ENCODE measurements around the gene UBE2D3.
A peak's percentile ranks its signal among the peaks of the same experiment; 100 is the strongest.
"Not testable (repeated sequence)": the region's sequence is repeated elsewhere in the genome, so short reads cannot be mapped to it uniquely, and the experiment has no call there.

Gene UBE2D3

DNA sequence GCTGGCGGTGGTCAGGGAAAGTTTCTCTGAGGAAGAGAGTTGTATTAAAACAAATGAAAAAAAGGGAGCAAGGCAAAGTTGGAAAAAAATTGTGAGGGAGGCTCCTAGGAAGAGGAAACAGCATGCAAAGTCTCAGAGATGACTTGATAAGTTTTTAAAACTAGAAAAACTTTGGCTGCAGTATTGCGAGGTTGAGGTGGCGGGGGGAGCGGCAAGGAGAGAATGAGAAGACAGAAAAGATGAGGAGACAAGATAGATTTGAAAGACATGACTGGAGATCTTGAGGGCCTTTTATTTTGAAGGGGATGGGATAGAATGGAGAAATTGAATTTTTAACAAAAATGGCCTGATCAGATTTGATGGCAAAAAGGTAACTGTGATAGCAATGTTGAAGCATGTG, 4.8 kb upstream of the UBE2D3 start:
- no peak for DNase-seq

GRCh38 chr4:102829803-102830202, 2.5 kb upstream of the UBE2D3 start:
- no peak for DNase-seq

- no peak for DNase-seq
These were observed 1.1 kb upstream of the UBE2D3 start for GRCh38 chr4:102828497-102828808.

- peak; percentile 86 to 99 (median 96) for DNase-seq
These were observed 534 bp upstream of the UBE2D3 start for GRCh38 chr4:102827674-102828496.

DNA sequence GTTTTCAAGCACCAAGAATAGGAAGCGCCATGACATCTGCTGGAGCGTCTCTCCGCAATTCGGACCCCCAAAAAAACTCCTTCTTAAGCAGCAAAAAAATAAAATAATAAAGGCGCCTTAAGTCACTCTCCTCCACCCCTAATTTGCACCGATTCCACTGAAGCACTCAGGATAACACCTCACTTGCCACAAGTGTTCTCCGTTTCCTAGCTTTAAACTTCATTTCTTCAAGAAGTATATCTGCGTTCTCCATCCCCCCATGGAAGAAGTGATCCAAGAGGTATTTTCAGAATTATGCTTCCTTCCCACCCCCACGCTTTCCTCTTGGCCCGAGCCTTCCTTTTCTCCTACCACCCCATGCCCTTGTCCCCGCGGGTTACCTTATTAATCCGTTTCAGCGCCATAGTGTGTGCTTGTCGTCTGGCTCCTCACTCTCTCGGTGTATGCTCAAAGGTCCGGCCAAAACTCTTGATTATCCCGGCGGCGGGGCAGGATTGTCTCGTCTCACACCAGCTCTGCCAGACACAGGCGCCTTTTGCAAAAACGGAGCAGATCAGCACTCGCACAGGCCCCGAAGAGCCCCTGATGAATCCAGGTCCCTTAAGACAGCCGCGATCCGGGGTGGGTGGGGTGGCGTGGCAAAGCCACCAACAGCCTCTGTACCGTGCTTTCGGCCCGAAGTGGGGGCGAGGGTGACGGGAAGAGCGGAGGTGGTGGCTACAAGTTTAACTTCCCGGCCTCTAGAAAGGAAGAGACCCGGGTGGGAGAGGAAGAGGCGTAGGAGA, 1.1 kb downstream of the UBE2D3 start:
- no peak for DNase-seq

GRCh38 chr4:102825261-102826091, 1.9 kb downstream of the UBE2D3 start:
- peak in 31 of 51 donors; percentile 2 to 73 (median 24) for DNase-seq

DNA sequence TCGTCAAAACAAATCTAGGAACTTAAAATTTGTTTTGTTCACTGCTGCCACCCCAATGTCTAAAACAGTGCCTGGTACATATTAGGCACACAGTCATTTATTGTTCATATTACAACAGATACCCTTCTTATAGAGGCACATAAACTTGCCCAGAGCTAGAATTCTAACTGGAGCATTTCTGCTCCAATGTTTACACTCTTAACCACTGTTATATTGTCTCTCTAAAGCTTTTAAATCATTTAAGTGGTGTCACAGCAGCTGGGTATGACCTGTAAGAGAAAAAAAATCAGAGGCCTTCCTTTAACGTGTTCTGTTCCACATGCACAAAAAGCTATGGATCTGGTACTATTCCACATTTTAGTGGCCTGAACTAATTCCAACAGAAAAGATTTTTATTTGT, 3.0 kb downstream of the UBE2D3 start:
- peak in 1 of 51 donors; percentile 15 for DNase-seq

DNA sequence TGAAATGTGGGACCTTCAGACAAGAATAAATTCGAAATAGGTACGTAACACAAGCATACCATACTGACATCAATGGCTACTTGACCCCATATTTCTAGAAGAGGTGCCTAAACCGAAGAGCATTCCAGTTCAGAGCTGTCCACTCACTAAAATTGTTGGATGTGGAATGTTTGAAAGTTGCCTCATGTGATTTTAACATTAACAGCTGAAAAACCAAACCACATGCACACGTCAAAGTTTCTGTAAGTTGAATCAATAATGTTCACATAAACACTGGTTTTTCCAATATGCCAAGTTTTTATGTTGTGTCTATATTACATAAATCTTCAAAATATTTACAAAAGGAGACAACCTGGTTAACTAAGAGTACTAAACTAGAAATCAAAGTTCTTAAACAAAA, 3.5 kb downstream of the UBE2D3 start:
- no peak for DNase-seq

- no peak for DNase-seq
These were observed 3.9 kb downstream of the UBE2D3 start for GRCh38 chr4:102823464-102823863.

DNA sequence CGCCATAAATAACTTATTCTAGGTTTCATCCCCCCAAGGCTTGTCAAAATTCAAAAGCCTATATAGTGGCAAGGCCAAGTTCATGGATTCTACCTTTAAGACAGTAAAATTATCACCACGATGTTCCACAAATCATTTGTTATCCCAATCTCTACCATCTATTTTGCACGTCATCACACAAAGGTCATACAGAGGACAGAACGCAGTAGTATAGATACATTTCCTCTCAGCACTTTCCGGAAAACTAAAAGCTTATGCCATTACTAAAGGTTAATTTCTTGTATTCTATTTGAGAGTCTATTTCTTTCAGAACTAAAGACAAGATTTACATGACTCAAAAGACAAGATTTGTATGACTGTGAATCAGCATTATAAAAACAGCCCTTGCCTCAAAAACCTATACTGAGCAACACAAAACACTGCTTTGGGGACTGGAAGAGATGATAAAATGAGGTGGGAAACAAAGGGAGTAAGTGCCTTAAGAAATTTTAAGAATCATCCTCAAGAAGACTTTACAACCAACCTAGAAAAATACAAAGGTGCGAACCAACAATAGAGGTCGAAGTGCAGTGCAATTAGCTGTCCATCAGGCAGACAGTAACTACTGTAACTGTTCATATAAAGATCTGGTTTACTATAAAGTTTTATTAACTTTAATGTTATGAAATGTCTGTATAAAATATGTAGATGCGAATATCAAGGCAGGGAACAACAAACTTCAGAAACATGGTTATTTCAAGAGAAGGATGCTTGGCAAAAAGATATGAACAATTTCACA, 7.6 kb downstream of the UBE2D3 start:
- DNase-seq, result no peak

GRCh38 chr4:102819100-102819499, 8.3 kb downstream of the UBE2D3 start:
- not testable (repeated sequence) for DNase-seq

DNA sequence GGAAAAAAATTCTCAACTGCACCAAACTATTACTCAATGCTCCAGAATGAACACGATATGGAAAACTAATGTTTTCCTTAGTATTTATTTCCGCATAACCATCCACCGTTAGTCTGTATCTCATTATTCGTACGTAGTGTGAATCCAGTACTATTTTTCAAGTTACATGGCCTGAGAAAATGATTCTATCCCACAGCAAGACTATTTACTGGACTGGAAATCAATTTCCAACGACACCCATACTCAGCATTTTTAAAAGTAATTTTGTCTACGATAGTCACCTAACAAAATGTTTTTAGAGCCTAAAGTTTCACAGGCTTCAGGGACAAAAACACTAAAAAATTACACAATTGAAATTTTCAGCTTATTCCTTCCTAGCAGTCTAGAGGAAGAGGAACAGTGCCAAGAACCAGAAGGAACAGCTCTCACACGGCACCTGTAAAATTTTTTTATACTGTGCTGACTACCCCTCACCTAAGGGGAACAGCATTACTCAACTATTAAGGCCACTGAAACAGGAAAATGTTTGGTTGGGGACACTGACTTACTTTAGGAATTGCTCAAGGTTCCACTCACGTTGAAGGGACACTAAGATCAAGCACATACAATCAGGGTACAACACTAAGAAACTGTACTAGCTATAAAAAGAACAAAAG, 9.6 kb downstream of the UBE2D3 start:
- DNase-seq, result no peak

DNA sequence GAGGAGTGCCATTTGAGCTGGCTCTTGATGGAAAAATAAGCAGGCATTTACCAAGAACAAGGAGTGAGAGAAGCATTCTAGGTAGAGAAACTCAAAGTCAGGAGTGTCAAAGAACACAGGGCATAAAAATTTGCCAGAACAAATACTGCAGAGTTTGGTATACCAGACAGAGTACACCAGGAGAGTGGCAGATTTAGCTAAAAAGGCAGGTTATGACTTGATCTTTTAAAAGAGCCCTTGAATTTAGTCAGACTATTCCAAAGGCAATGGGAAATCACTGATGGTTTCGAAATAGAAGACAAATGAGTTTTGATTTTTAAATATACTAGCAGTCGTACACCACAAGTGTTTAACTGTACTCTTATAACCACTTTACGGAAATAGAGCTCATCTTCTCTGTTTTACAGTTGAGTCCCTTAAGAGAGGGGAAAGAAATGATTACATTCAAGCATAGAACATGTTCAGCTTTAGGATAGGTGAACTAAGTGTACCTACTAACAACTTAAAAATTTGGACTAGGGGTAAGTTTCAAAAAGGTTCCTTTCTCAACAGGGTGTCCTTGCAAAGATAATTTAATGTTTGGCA, 10.2 kb downstream of the UBE2D3 start:
- DNase-seq, result no peak

- DNase-seq, result no peak
These were observed 11.4 kb downstream of the UBE2D3 start for GRCh38 chr4:102815981-102816380.

DNA sequence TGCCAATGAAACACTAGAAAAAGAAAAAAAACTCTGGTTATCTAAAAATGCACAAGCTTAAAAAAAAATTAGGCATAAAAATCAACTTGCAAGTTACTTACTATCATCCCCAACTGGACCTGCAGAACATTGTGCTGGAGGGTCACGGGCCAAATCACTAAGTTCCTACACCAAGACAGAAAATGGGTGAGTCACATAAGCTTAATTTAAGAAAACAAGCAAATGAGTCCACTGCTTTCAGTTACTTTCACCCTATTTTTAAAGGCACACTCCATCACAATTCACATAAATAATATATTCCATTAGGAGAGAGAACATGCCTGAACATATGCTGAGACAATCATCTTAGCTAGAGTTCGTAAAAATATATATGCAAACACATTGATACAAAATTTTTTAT, 17.7 kb downstream of the UBE2D3 start:
- no peak for DNase-seq

DNA sequence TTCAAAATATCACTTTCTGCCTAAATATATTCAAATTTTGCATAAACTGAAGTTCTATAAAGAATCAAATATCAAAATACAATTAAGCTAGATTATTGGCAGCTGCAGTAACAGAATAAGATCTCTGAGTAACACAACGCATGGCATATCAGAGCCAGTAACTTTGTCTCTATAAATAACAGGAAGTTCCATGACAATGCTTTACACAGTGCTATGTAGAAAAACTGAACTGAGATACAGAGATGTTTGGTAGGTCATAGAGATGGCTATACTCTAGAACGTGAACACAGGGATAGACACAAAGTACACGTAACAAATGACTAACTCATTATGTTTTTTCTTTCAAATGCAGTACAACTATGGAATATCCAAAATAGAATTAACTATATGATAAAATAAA, 18.2 kb downstream of the UBE2D3 start:
- no peak for DNase-seq

DNA sequence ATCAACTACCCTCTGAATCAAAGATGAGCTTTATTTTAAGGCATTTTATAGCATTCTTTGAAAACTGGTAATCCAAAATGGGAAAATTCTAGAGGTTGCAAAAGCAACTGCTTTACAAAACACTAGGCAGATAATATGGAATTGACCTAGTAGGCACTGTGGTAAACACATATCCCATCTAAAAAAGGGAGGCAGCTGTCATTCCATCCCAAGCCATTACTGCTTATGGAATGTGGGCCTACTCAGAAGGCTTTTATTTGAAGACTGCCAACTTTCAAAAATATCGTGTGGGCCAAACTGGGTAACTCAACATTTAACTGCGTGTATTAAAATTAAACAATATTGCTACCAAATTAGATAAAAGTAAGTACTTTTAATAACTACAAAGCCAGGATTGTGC, 19.3 kb downstream of the UBE2D3 start:
- DNase-seq, result no peak

GRCh38 chr4:102807345-102807744, 20.0 kb downstream of the UBE2D3 start:
- DNase-seq, result no peak

DNA sequence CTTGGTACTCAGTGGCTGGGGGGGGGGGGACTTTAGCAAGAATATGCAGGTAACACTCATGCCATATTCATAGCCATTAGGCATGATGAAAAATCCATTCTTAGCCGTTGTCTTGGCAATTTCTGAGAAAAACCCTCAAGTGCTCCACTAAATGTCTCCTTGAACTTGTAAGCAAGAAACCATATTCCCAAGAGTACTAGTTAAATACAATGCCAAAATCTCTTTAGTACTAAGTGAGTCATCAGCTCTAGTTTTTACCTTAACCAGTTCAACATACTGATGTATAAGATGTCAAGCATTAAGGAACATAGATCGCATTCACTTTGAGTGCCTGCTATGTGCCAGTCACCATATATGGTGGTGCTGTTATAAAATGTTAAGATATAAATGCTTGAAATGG, 27.5 kb downstream of the UBE2D3 start:
- DNase-seq, result no peak

- no peak for DNase-seq
These were observed 32.4 kb downstream of the UBE2D3 start for GRCh38 chr4:102794999-102795398.

Measured in hypothalamus (tissue), 51 donors.